BLaER1 treated with 17β-estradiol and CSF1 and Interleukin-3, amounts not matched to agents 10 nM and 100 nM (cell line): ENCODE measurements around the gene COLEC11.

Experiments used
- H3K27ac ChIP-seq, 11 experiments: shearing (Covaris generic); formaldehyde crosslinking; 2 replicates each; pipeline ENCODE4 v1.8.1; 2022
- H3K27me3 ChIP-seq, 11 experiments: shearing (Covaris generic); formaldehyde crosslinking; 2 replicates each; pipeline ENCODE4 v1.8.1; 2022
- H3K36me3 ChIP-seq, 11 experiments: shearing (Covaris generic); formaldehyde crosslinking; 2 replicates each; pipeline ENCODE4 v1.8.1; 2022
- H3K4me1 ChIP-seq, 10 experiments: shearing (Covaris generic); formaldehyde crosslinking; 2 replicates each; pipeline ENCODE4 v1.8.1; 2022
- H3K4me2 ChIP-seq, 11 experiments: shearing (Covaris generic); formaldehyde crosslinking; 2 replicates each; pipeline ENCODE4 v1.8.1; 2022
- H3K4me3 ChIP-seq, 10 experiments: shearing (Covaris generic); formaldehyde crosslinking; 2 replicates each; pipeline ENCODE4 v1.8.1; 2022
- H3K9ac ChIP-seq, 11 experiments: shearing (Covaris generic); formaldehyde crosslinking; 2 replicates each; pipeline ENCODE4 v1.8.1; 2022
- H3K9me3 ChIP-seq, 11 experiments: shearing (Covaris generic); formaldehyde crosslinking; replicated peaks in 1 of 11; 2 replicates each; pipeline ENCODE4 v1.8.1; 2022
- H4K20me1 ChIP-seq, 11 experiments: shearing (Covaris generic); formaldehyde crosslinking; 2 replicates each; pipeline ENCODE4 v1.8.1; 2022
- Cebpa-rat ChIP-seq, 11 experiments: shearing (Covaris generic); IDR thresholded peaks; 2 replicates each; pipeline ENCODE4 v1.8.1; 2022

COLEC11 gene

GRCh38 chr2:3650140-3650920 is 55.4 kb downstream of the COLEC11 start:
- Histone ChIP-seq H3K9ac (0 out of 22 replicates have a peak overlapping the region, but pooled peaks of 1 of the 11 experiments have one; percentile 23), H3K4me1 (peaks cover 16 to 90% (median 63%) of the 10 kb centered on the region in 10 experiments), H4K20me1 (peaks cover 0 to 7% (median 0%) of the 10 kb centered on the region in 11 experiments; a peak in 1 of 22 replicates)

GRCh38 chr2:3651691-3652648 is 57.1 kb downstream of the COLEC11 start:
- H3K9me3 ChIP-seq: no peaks in the 10 kb centered on the region; a peak in 1 of 22 replicates
- H3K4me2 ChIP-seq: peak overlapping the region; percentile 82 to 97 (median 88)
- peaks cover 32 to 90% (median 72%) of the 10 kb centered on the region in 10 experiments for H3K4me1 ChIP-seq
- H4K20me1 ChIP-seq: peaks cover 0 to 12% (median 0%) of the 10 kb centered on the region in 11 experiments; a peak in 1 of 22 replicates
- peak overlapping the region; percentile 5 to 73 (median 68); a peak in 19 of 22 replicates for H3K9ac ChIP-seq
- H3K4me3 ChIP-seq: peak overlapping the region; percentile 18 to 60 (median 46); a peak in 17 of 20 replicates
- TF ChIP-seq Cebpa-rat (IDR thresholded peaks at IDR 0.05): no peak
- peaks cover 0 to 30% (median 0%) of the 10 kb centered on the region in 11 experiments; a peak in 8 of 22 replicates for H3K27me3 ChIP-seq
- no peaks in the 10 kb centered on the region for H3K36me3 ChIP-seq
- peak overlapping the region in 9 of 11 experiments; percentile 50 to 74 (median 66); a peak in 18 of 22 replicates for H3K27ac ChIP-seq

More at GRCh38 chr2:3650140-3650920, 55.4 kb downstream of the COLEC11 start:
- Histone ChIP-seq H3K27ac (no peak overlapping the region), H3K4me2 (peak overlapping the region; percentile 20 to 65 (median 41); a peak in 17 of 22 replicates), H3K27me3 (peaks cover 0 to 13% (median 0%) of the 10 kb centered on the region in 11 experiments; a peak in 6 of 22 replicates), H3K36me3 (no peaks in the 10 kb centered on the region), H3K9me3 (no peaks in the 10 kb centered on the region; a peak in 1 of 22 replicates), H3K4me3 (no peak overlapping the region)
- TF ChIP-seq Cebpa-rat (IDR thresholded peaks at IDR 0.05): no peak

GRCh38 chr2:3652896-3653625 is 58.1 kb downstream of the COLEC11 start:
- TF ChIP-seq Cebpa-rat (IDR thresholded peaks at IDR 0.05): no peak
- H3K27me3 ChIP-seq: peaks cover 0 to 38% (median 0%) of the 10 kb centered on the region in 11 experiments; a peak in 8 of 22 replicates
- no peak overlapping the region for H3K9ac ChIP-seq
- H4K20me1 ChIP-seq: peaks cover 0 to 12% (median 0%) of the 10 kb centered on the region in 11 experiments; a peak in 1 of 22 replicates
- H3K4me2 ChIP-seq: peak overlapping the region in 10 of 11 experiments; percentile 82 to 95 (median 88); a peak in 16 of 22 replicates
- no peaks in the 10 kb centered on the region for H3K36me3 ChIP-seq
- peak overlapping the region in 1 of 11 experiments; percentile 72; a peak in 1 of 22 replicates for H3K27ac ChIP-seq
- no peak overlapping the region for H3K4me3 ChIP-seq
- no peaks in the 10 kb centered on the region; a peak in 1 of 22 replicates for H3K9me3 ChIP-seq
- peaks cover 42 to 90% (median 82%) of the 10 kb centered on the region in 10 experiments for H3K4me1 ChIP-seq

- Histone ChIP-seq H3K27ac (no peak overlapping the region), H3K9me3 (no peaks in the 10 kb centered on the region; a peak in 1 of 22 replicates)
- TF ChIP-seq Cebpa-rat (IDR thresholded peaks at IDR 0.05): no peak
These were observed 59.1 kb downstream of the COLEC11 start for GRCh38 chr2:3654011-3654410.

GRCh38 chr2:3654531-3655225 is 59.8 kb downstream of the COLEC11 start:
- peaks cover 0 to 38% (median 0%) of the 10 kb centered on the region in 11 experiments; a peak in 8 of 22 replicates for H3K27me3 ChIP-seq
- H3K4me3 ChIP-seq: no peak overlapping the region
- no peak for TF ChIP-seq Cebpa-rat (IDR thresholded peaks at IDR 0.05)
- H3K4me1 ChIP-seq: peaks cover 59 to 97% (median 96%) of the 10 kb centered on the region in 10 experiments
- H3K27ac ChIP-seq: no peak overlapping the region
- no peak overlapping the region for H3K9ac ChIP-seq
- H4K20me1 ChIP-seq: peaks cover 0 to 12% (median 0%) of the 10 kb centered on the region in 11 experiments; a peak in 1 of 22 replicates
- no peaks in the 10 kb centered on the region; a peak in 1 of 22 replicates for H3K9me3 ChIP-seq
- H3K36me3 ChIP-seq: no peaks in the 10 kb centered on the region
- H3K4me2 ChIP-seq: peak overlapping the region in 8 of 11 experiments; percentile 71 to 94 (median 83); a peak in 17 of 22 replicates

More at GRCh38 chr2:3654011-3654410, 59.1 kb downstream of the COLEC11 start:
- Histone ChIP-seq H3K36me3 (no peaks in the 10 kb centered on the region), H3K4me1 (peaks cover 52 to 94% (median 92%) of the 10 kb centered on the region in 10 experiments), H4K20me1 (peaks cover 0 to 12% (median 0%) of the 10 kb centered on the region in 11 experiments; a peak in 1 of 22 replicates), H3K4me2 (peak overlapping the region in 8 of 11 experiments; percentile 71 to 94 (median 83); a peak in 15 of 22 replicates), H3K4me3 (no peak overlapping the region), H3K27me3 (peaks cover 0 to 38% (median 0%) of the 10 kb centered on the region in 11 experiments; a peak in 8 of 22 replicates), H3K9ac (no peak overlapping the region)

GRCh38 chr2:3655871-3656761 is 61.2 kb downstream of the COLEC11 start:
- H4K20me1 ChIP-seq: peaks cover 0 to 5% (median 0%) of the 10 kb centered on the region in 11 experiments; a peak in 1 of 22 replicates
- peaks cover 0 to 38% (median 0%) of the 10 kb centered on the region in 11 experiments; a peak in 8 of 22 replicates for H3K27me3 ChIP-seq
- H3K4me2 ChIP-seq: peak overlapping the region; percentile 71 to 94 (median 76)
- peaks cover 71 to 99% (median 98%) of the 10 kb centered on the region in 10 experiments for H3K4me1 ChIP-seq
- H3K36me3 ChIP-seq: no peaks in the 10 kb centered on the region
- H3K9me3 ChIP-seq: peaks cover 0 to 9% (median 5%) of the 10 kb centered on the region in 11 experiments; a peak in 11 of 22 replicates
- TF ChIP-seq Cebpa-rat (IDR thresholded peaks at IDR 0.05): no peak
- H3K4me3 ChIP-seq: peak overlapping the region in 2 of 10 experiments; percentile 12; a peak in 1 of 20 replicates
- peak overlapping the region in 8 of 11 experiments; percentile 10 to 77 (median 52); a peak in 14 of 22 replicates for H3K9ac ChIP-seq
- H3K27ac ChIP-seq: peak overlapping the region in 6 of 11 experiments; percentile 75 to 89 (median 84); a peak in 12 of 22 replicates
